Measurements from ENCODE around the gene SLC2A4RG. TPM values are rescaled to one million over a fixed set of nuclear protein-coding genes. Genes with fewer than 3 reads are reported as not detected.
A peak's percentile ranks its signal among the peaks of the same experiment; 100 is the strongest.

Gene SLC2A4RG
- total and polyA plus RNA-seq, 2 of the 13 experiments (the other 11 are each of a cell fraction or from before 2014, with no cell fraction given): 91.4 to 95.9 TPM

DNA sequence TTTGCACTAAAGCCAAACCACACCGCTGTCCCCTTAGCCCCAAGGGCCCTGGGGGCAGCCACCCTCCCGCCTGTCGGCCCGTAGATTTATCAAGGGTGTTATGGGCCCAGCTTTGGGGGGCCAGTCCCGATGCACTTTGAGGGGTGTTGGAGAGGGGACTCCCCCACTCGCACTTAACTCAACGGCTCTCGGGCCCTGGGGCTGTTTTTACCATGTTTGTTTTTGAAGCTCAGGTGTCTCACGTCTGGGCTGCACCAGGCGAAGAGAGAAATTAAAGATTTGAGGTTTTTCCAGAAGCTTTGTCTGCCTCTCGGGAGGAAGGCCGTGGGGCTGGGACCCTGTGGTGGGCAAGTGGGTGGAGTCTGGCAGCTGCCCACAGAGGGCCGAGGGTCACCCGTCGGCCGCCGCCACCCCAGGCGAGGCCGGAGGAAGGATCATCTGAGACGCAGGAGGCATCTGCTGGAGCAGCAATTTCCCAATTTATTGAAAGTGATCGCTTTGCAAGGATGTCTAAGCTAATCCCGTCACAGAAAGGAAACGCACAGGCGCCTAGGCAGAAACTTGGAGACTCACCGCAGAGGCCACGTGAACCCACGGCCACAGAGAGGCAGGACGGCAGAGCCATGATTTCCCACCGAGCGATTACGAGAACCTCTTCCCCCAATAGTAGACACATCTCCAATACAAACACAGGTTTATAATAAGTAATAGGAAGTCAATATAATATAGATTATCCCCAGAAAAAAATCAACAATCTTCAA is 3.8 kb downstream of the SLC2A4RG start:
- no peaks in the 10 kb centered on the region for H4K20me1 ChIP-seq (ENCODE audit: insufficient read depth, low read length)
- BruUV-seq (replicated peaks): TSS peak; percentile 47
- H3K4me2 ChIP-seq (ENCODE audit: low read depth, low read length): no peak overlapping the region
- H3K27me3 ChIP-seq (ENCODE audit: control insufficient read depth in 1 of 2, insufficient read depth in 2 of 2, low read length in 2 of 2): no peaks in the 10 kb centered on the region
- H3K27ac ChIP-seq (ENCODE audit: extremely low read length, insufficient read depth, low read length): no peak overlapping the region
- DNase-seq (ENCODE audit: low spot score): no peak
- H3K4me3 ChIP-seq (replicated peaks in 1 of 3; ENCODE audit: insufficient read depth in 1 of 3, low read depth in 2 of 3, low read length in 3 of 3): no peak overlapping the region
- POLR2A ChIA-PET: interaction anchor here (1.0 to 2.7 kb wide), 6 partner anchors 9 to 213 kb away, joined by 3 to 9 read pairs (median 4); partner anchors contain the start of genes RTEL1, TPD52L2 and UCKL1
- peaks cover 71% of the 10 kb centered on the region for H3K4me1 ChIP-seq (ENCODE audit: insufficient read depth, low read length)
- H3K79me2 ChIP-seq (ENCODE audit: insufficient read depth, low read length): peaks cover 16% of the 10 kb centered on the region
- intact Hi-C loops (cut with micrococcal nuclease; ENCODE audit: unreplicated experiment) (loop anchor here (10.0 kb wide), 1 partner anchor 121 kb away; the partner anchor contains the start of genes ABHD16B and TPD52L2), in situ Hi-C loops (cut with HindIII; ENCODE audit: extremely low pct_ligation_motif_present, low pct_unique_long_range_greater_than_20kb) (loop anchor here (5.0 kb wide), 1 partner anchor 36 kb away; the partner anchor contains the start of genes ARFRP1 and ZGPAT)
- 94% methylated on average over 31 of the region's 31 CpGs for WGBS (ENCODE audit: low lambda C conversion rate)
- peaks cover 17 to 27% of the 10 kb centered on the region in 2 experiments for H3K36me3 ChIP-seq (replicated peaks in 1 of 2; ENCODE audit: control insufficient read depth in 1 of 2, insufficient read depth in 2 of 2, low read length in 2 of 2)
- no peak overlapping the region for H3K9ac ChIP-seq (ENCODE audit: insufficient read depth, low read depth, low read length)
- FAIRE-seq: no peak
- H2AFZ ChIP-seq (ENCODE audit: low read length): no peak overlapping the region
- CTCF ChIA-PET (ENCODE audit: low intra/inter-chr PET ratio, low total read pairs): no interaction called here
- H3K9me3 ChIP-seq (ENCODE audit: low read length): no peaks in the 10 kb centered on the region
- no peak for ATAC-seq
- TF ChIP-seq ZNF841 (CRISPR knock-in tag; IDR thresholded peaks at IDR 0.05; ENCODE audit: borderline replicate concordance) (no peak), HNRNPUL1 (IDR thresholded peaks at IDR 0.05; ENCODE audit: low read depth, low read length) (no peak), RXRB (CRISPR knock-in tag; IDR thresholded peaks at IDR 0.05; ENCODE audit: borderline replicate concordance) (no peak), PITX1 (CRISPR knock-in tag; IDR thresholded peaks at IDR 0.05) (0 out of 2 replicates have a peak, but pooled peaks have one; percentile 27), ZNF782 (CRISPR knock-in tag; IDR thresholded peaks at IDR 0.05; ENCODE audit: borderline replicate concordance) (no peak), POLR2AphosphoS5 (IDR thresholded peaks at IDR 0.05; ENCODE audit: low read depth, low read length) (no peak; the same call in 1 of the 2 replicates), ZNF839 (CRISPR knock-in tag; IDR thresholded peaks at IDR 0.05; ENCODE audit: borderline replicate concordance) (no peak), RBAK (CRISPR knock-in tag; IDR thresholded peaks at IDR 0.05) (no peak), ZFP1 (CRISPR knock-in tag; IDR thresholded peaks at IDR 0.05) (no peak)
- TF ChIP-seq, protein P1, sequence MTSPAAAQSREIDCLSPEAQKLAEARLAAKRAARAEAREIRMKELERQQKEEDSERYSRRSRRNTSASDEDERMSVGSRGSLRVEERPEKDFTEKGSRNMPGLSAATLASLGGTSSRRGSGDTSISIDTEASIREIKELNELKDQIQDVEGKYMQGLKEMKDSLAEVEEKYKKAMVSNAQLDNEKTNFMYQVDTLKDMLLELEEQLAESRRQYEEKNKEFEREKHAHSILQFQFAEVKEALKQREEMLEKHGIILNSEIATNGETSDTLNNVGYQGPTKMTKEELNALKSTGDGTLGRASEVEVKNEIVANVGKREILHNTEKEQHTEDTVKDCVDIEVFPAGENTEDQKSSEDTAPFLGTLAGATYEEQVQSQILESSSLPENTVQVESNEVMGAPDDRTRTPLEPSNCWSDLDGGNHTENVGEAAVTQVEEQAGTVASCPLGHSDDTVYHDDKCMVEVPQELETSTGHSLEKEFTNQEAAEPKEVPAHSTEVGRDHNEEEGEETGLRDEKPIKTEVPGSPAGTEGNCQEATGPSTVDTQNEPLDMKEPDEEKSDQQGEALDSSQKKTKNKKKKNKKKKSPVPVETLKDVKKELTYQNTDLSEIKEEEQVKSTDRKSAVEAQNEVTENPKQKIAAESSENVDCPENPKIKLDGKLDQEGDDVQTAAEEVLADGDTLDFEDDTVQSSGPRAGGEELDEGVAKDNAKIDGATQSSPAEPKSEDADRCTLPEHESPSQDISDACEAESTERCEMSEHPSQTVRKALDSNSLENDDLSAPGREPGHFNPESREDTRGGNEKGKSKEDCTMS (CRISPR knock-in tag; conservative IDR thresholded peaks at IDR 0.05): no peak
- TF ChIP-seq, protein P2, sequence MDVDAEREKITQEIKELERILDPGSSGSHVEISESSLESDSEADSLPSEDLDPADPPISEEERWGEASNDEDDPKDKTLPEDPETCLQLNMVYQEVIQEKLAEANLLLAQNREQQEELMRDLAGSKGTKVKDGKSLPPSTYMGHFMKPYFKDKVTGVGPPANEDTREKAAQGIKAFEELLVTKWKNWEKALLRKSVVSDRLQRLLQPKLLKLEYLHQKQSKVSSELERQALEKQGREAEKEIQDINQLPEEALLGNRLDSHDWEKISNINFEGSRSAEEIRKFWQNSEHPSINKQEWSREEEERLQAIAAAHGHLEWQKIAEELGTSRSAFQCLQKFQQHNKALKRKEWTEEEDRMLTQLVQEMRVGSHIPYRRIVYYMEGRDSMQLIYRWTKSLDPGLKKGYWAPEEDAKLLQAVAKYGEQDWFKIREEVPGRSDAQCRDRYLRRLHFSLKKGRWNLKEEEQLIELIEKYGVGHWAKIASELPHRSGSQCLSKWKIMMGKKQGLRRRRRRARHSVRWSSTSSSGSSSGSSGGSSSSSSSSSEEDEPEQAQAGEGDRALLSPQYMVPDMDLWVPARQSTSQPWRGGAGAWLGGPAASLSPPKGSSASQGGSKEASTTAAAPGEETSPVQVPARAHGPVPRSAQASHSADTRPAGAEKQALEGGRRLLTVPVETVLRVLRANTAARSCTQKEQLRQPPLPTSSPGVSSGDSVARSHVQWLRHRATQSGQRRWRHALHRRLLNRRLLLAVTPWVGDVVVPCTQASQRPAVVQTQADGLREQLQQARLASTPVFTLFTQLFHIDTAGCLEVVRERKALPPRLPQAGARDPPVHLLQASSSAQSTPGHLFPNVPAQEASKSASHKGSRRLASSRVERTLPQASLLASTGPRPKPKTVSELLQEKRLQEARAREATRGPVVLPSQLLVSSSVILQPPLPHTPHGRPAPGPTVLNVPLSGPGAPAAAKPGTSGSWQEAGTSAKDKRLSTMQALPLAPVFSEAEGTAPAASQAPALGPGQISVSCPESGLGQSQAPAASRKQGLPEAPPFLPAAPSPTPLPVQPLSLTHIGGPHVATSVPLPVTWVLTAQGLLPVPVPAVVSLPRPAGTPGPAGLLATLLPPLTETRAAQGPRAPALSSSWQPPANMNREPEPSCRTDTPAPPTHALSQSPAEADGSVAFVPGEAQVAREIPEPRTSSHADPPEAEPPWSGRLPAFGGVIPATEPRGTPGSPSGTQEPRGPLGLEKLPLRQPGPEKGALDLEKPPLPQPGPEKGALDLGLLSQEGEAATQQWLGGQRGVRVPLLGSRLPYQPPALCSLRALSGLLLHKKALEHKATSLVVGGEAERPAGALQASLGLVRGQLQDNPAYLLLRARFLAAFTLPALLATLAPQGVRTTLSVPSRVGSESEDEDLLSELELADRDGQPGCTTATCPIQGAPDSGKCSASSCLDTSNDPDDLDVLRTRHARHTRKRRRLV (CRISPR knock-in tag; IDR thresholded peaks at IDR 0.05): no peak
- TF ChIP-seq, protein P3, sequence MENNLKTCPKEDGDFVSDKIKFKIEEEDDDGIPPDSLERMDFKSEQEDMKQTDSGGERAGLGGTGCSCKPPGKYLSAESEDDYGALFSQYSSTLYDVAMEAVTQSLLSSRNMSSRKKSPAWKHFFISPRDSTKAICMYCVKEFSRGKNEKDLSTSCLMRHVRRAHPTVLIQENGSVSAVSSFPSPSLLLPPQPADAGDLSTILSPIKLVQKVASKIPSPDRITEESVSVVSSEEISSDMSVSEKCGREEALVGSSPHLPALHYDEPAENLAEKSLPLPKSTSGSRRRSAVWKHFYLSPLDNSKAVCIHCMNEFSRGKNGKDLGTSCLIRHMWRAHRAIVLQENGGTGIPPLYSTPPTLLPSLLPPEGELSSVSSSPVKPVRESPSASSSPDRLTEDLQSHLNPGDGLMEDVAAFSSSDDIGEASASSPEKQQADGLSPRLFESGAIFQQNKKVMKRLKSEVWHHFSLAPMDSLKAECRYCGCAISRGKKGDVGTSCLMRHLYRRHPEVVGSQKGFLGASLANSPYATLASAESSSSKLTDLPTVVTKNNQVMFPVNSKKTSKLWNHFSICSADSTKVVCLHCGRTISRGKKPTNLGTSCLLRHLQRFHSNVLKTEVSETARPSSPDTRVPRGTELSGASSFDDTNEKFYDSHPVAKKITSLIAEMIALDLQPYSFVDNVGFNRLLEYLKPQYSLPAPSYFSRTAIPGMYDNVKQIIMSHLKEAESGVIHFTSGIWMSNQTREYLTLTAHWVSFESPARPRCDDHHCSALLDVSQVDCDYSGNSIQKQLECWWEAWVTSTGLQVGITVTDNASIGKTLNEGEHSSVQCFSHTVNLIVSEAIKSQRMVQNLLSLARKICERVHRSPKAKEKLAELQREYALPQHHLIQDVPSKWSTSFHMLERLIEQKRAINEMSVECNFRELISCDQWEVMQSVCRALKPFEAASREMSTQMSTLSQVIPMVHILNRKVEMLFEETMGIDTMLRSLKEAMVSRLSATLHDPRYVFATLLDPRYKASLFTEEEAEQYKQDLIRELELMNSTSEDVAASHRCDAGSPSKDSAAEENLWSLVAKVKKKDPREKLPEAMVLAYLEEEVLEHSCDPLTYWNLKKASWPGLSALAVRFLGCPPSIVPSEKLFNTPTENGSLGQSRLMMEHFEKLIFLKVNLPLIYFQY (CRISPR knock-in tag; IDR thresholded peaks at IDR 0.05; ENCODE audit: borderline replicate concordance): no peak

All from HepG2 (cell line).